Measurements from ENCODE around the gene ZCCHC9.

- no peak for TF ChIP-seq CTCF (conservative IDR thresholded peaks at IDR 0.05; ENCODE audit: low read depth, low read length)
- no peak for TF ChIP-seq USF2 (IDR thresholded peaks at IDR 0.05; ENCODE audit: low read depth, low read length)
- TF ChIP-seq RFX5 (IDR thresholded peaks at IDR 0.05; ENCODE audit: low read depth, low read length) = no peak
- no peak for TF ChIP-seq POLR2A (IDR thresholded peaks at IDR 0.05; ENCODE audit: low read depth, low read length)
- no peak for TF ChIP-seq CHD1 (IDR thresholded peaks at IDR 0.05; ENCODE audit: low read depth, low read length)
- TF ChIP-seq SMC3 (IDR thresholded peaks at IDR 0.05; ENCODE audit: low read depth, low read length) = no peak
- no peak for TF ChIP-seq FOS (IDR thresholded peaks at IDR 0.05; ENCODE audit: low read depth, low read length)
- TF ChIP-seq CEBPB (IDR thresholded peaks at IDR 0.05; ENCODE audit: low read depth, low read length) = no peak
- TF ChIP-seq MAZ (IDR thresholded peaks at IDR 0.05; ENCODE audit: borderline replicate concordance, low read depth, low read length) = no peak
- TF ChIP-seq, protein P1, sequence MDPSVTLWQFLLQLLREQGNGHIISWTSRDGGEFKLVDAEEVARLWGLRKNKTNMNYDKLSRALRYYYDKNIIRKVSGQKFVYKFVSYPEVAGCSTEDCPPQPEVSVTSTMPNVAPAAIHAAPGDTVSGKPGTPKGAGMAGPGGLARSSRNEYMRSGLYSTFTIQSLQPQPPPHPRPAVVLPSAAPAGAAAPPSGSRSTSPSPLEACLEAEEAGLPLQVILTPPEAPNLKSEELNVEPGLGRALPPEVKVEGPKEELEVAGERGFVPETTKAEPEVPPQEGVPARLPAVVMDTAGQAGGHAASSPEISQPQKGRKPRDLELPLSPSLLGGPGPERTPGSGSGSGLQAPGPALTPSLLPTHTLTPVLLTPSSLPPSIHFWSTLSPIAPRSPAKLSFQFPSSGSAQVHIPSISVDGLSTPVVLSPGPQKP (IDR thresholded peaks at IDR 0.05; ENCODE audit: borderline replicate concordance, low read depth, low read length) = no peak
- TF ChIP-seq RAD21 (IDR thresholded peaks at IDR 0.05; ENCODE audit: low read length) = no peak
- TF ChIP-seq BHLHE40 (IDR thresholded peaks at IDR 0.05; ENCODE audit: low read depth, low read length) = no peak
- TF ChIP-seq MXI1 (IDR thresholded peaks at IDR 0.05; ENCODE audit: borderline replicate concordance, low read depth, low read length) = no peak
- no peak for TF ChIP-seq MAFK (IDR thresholded peaks at IDR 0.05; ENCODE audit: low read depth, low read length)
Observed at GRCh38 chr5:81349161-81349560, 47.8 kb downstream of the ZCCHC9 start.

Measured in IMR-90 (cell line).